HCT116 (cell line): ENCODE data around the gene SRGAP1. TPM values are rescaled to one million over a fixed set of nuclear protein-coding genes. Genes with fewer than 3 reads are reported as not detected.

Source experiments
- ATAC-seq: fragments of 200-7000 bp; cut with Tn5 transposase; 2 replicates; pipeline ENCODE4 v1.9.1; 2020; ENCODE audit warnings: mild to moderate bottlenecking, moderate library complexity
- BruUV-seq: library from RNA; stranded (reverse); fragments of 400-500 nt; replicated peaks from 2 replicates; lab custom pipeline; 2021; lab: Mats Ljungman, UMichigan
- CTCF ChIA-PET: fragments of 300-600 bp; sonication (Branson Sonifier 250); formaldehyde crosslinking; loops from one replicate; lab custom pipeline; 2021; ENCODE audit warnings: antibody characterized with exemption; lab: Charles Lee
- POLR2A ChIA-PET: fragments of 300-600, 350-600 bp; sonication (Branson Sonifier 250); formaldehyde crosslinking; loops from one replicate; lab custom pipeline; 2021; ENCODE audit warnings: antibody characterized with exemption; lab: Charles Lee
- RAD21 ChIA-PET, 2 experiments: fragments of 300-600 bp; sonication (Branson Sonifier 250); formaldehyde crosslinking; loops; one replicate each; lab custom pipeline; 2023; ENCODE audit warnings: low total read pairs in 2 of 2; ENCODE audit not compliant: uncharacterized antibody in 2 of 2, unreplicated experiment in 2 of 2, low non-redundant PET in 1 of 2; lab: Charles Lee
- DNase-seq: peaks from one replicate; pipeline ENCODE4 v3.0.0-alpha.2; 2010; ENCODE audit warnings: low read depth, low spot score
- H2AFZ ChIP-seq: fragments of 200-600 bp; shearing (Covaris generic), sonication (generic); 2 replicates; pipeline ENCODE4 v1.6.1; 2017; ENCODE audit warnings: low read depth, mixed run types, mixed read lengths, antibody characterized with exemption, low read length; ENCODE audit not compliant: poor library complexity, severe bottlenecking
- H3K27ac ChIP-seq: 2 replicates; pipeline ENCODE4 v1.5.1; 2012; ENCODE audit warnings: low read depth, low read length
- H3K27me3 ChIP-seq: fragments of 200-600 bp; sonication (generic); 2 replicates; pipeline ENCODE4 v1.6.1; 2016; ENCODE audit warnings: mixed run types, low read length, mixed read lengths; ENCODE audit not compliant: insufficient read depth
- H3K36me3 ChIP-seq, 2 experiments: fragments of 200-500 bp in 1 of 2; fragments of 200-600 bp in 1 of 2; sonication (Bioruptor generic) in 1 of 2; sonication (generic) in 1 of 2; 2 replicates each; pipeline versions ENCODE4 v1.5.1 to v1.6.1; 2014 to 2016; ENCODE audit warnings: low read length in 2 of 2, inconsistent platforms in 1 of 2, mixed read lengths in 1 of 2, mixed run types in 1 of 2; ENCODE audit not compliant: insufficient read depth in 2 of 2, control insufficient read depth in 1 of 2
- H3K4me1 ChIP-seq, 2 experiments: fragments of 200-600 bp in 1 of 2; sonication (generic) in 1 of 2; 2 replicates each; pipeline versions ENCODE4 v1.5.1 to v1.6.1; 2012 to 2017; ENCODE audit warnings: low read length in 2 of 2, inconsistent platforms in 1 of 2, mild to moderate bottlenecking in 1 of 2, mixed read lengths in 1 of 2, mixed run types in 1 of 2, moderate library complexity in 1 of 2; ENCODE audit not compliant: insufficient read depth in 2 of 2, control insufficient read depth in 1 of 2
- H3K4me2 ChIP-seq: fragments of 200-600 bp; sonication (generic); 2 replicates; pipeline ENCODE4 v1.6.1; 2017; ENCODE audit warnings: mixed run types, low read length, mixed read lengths
- H3K4me3 ChIP-seq, 2 experiments: fragments of 200-600 bp in 1 of 2; sonication (generic) in 1 of 2; replicated peaks in 1 of 2; 2 replicates each; pipeline ENCODE4 v1.5.1; 2011 to 2016; ENCODE audit warnings: low read length in 2 of 2, control low read depth in 1 of 2, low read depth in 1 of 2, mild to moderate bottlenecking in 1 of 2, mixed read lengths in 1 of 2, mixed run types in 1 of 2
- H3K79me2 ChIP-seq: fragments of 200-600 bp; sonication (generic); 2 replicates; pipeline ENCODE4 v1.6.1; 2017; ENCODE audit warnings: mild to moderate bottlenecking, mixed run types, low read length, moderate library complexity, mixed read lengths; ENCODE audit not compliant: insufficient read depth
- H3K9ac ChIP-seq: fragments of 200-600 bp; sonication (generic); 2 replicates; pipeline ENCODE4 v1.6.1; 2016; ENCODE audit warnings: low read length, mixed read lengths
- H3K9me2 ChIP-seq: fragments of 200-600 bp; sonication (generic), shearing (Covaris generic); 2 replicates; pipeline ENCODE4 v1.6.1; 2017; ENCODE audit warnings: mixed run types, mild to moderate bottlenecking, moderate library complexity; ENCODE audit not compliant: insufficient read depth
- H3K9me3 ChIP-seq, 2 experiments: fragments of 200-500 bp in 1 of 2; fragments of 200-600 bp in 1 of 2; sonication (Bioruptor generic) in 1 of 2; sonication (generic) in 1 of 2; 2 replicates each; pipeline ENCODE4 v1.6.1; 2014 to 2017; ENCODE audit warnings: low read length in 2 of 2, mixed read lengths in 2 of 2, inconsistent platforms in 1 of 2, low read depth in 1 of 2, mild to moderate bottlenecking in 1 of 2, mixed run types in 1 of 2, moderate library complexity in 1 of 2; ENCODE audit not compliant: control insufficient read depth in 1 of 2, insufficient read depth in 1 of 2
- H4K20me1 ChIP-seq: fragments of 200-600 bp; sonication (generic), shearing (Covaris generic); 2 replicates; pipeline ENCODE4 v1.6.1; 2017; ENCODE audit warnings: mixed run types, mild to moderate bottlenecking, moderate library complexity; ENCODE audit not compliant: insufficient read depth
- CEBPB ChIP-seq: IDR thresholded peaks from 2 replicates; pipeline ENCODE4 v1.6.1; 2012; ENCODE audit warnings: low read depth
- EZH2phosphoT487 ChIP-seq: fragments of 200-600 bp; IDR thresholded peaks from 2 replicates; pipeline ENCODE4 v1.6.1; 2018; ENCODE audit warnings: antibody characterized with exemption, borderline replicate concordance
- POLR2A ChIP-seq: IDR thresholded peaks from 2 replicates; pipeline ENCODE4 v1.7.0; 2011; ENCODE audit warnings: borderline replicate concordance; ENCODE audit not compliant: insufficient read depth, insufficient read length; ENCODE audit errors: extremely low read depth
- POLR2AphosphoS5 ChIP-seq: IDR thresholded peaks from 2 replicates; pipeline ENCODE4 v1.6.1; 2011; ENCODE audit warnings: mild to moderate bottlenecking, low read depth, low read length, moderate library complexity
- RAD21 ChIP-seq: IDR thresholded peaks from 2 replicates; pipeline ENCODE4 v1.6.1; 2012; ENCODE audit warnings: low read depth, mild to moderate bottlenecking
- SRF ChIP-seq: IDR thresholded peaks from 2 replicates; pipeline ENCODE4 v1.6.1; 2012; ENCODE audit warnings: low read depth
- intact Hi-C: fragments of 100-400 bp; cut with micrococcal nuclease; formaldehyde crosslinking; loops from 2 replicates; pipeline ENCODE4 v1.10.0; 2022
- total RNA-seq: library from RNA; stranded (reverse); gene quantifications from one replicate; pipeline ENCODE4 v1.2.1, GENCODE V29; 2021; ENCODE audit not compliant: unreplicated experiment
- TF ChIP-seq, protein P1 (sequence below), 3 experiments: fragments of 200-600 bp in 1 of 3; sonication (generic) in 1 of 3; IDR thresholded peaks in 2 of 3; conservative IDR thresholded peaks in 1 of 3; 2 replicates each; pipeline ENCODE4 v1.5.1; 2012 to 2017; ENCODE audit warnings: low read depth in 2 of 3, low read length in 2 of 3, antibody characterized with exemption in 1 of 3, borderline replicate concordance in 1 of 3, control low read depth in 1 of 3, mild to moderate bottlenecking in 1 of 3, mixed read lengths in 1 of 3, mixed run types in 1 of 3, moderate library complexity in 1 of 3; ENCODE audit not compliant: insufficient read depth in 1 of 3

SRGAP1 gene
- total RNA-seq, 1 experiment from 2014 or later = 16.6 TPM

DNA sequence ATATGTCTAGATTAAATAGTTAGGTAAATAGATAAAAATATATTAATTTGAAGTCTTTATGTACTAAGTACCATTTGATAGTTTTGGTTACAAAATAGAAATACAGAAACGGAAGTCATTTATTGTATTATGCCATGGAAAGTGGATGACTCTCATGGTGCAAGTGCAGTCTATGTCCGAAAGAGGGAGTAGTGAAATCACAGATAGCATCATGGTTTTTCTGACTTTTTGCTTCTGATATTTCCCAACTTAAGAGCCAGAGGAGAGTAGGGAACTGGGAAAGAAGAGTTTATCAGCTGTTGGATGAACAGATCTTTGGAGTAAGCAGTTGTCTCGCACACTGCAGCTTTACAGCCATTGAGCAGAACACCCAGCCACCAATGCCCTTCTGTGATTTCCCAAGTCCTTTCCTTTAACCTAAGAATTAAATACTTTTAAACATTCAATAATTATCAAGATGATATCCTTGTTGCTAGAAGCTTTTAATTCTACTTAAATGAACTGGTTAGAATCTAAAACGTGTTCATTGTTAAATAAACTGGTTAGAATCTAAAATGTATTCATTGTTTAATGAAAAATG lies 18.4 kb upstream of the SRGAP1 start:
- Histone ChIP-seq H3K4me1 (no peaks in the 10 kb centered on the region), H3K9me3 (0 out of 4 replicates have a peak, but pooled peaks cover 0 to 3% of the 10 kb centered on the region in 2 experiments), H2AFZ (peak overlapping the region; percentile 84), H3K4me2 (peak overlapping the region; percentile 27; the same call in 1 of the 2 replicates), H3K27ac (no peak overlapping the region), H3K9me2 (no peaks in the 10 kb centered on the region), H3K9ac (no peak overlapping the region), H3K4me3 (no peak overlapping the region), H3K36me3 (no peaks in the 10 kb centered on the region), H4K20me1 (no peaks in the 10 kb centered on the region), H3K79me2 (no peaks in the 10 kb centered on the region), H3K27me3 (no peaks in the 10 kb centered on the region)
- ChIA-PET POLR2A (no interaction called here), CTCF (interaction anchor here (0.5 to 2.6 kb wide), 7 partner anchors 13 to 782 kb away, joined by 3 to 16 read pairs (median 4); no protein-coding TSS in a partner anchor), RAD21 (no interaction called here)
- no peak for TF ChIP-seq POLR2A
- no peak for TF ChIP-seq POLR2AphosphoS5
- TF ChIP-seq, protein P1, sequence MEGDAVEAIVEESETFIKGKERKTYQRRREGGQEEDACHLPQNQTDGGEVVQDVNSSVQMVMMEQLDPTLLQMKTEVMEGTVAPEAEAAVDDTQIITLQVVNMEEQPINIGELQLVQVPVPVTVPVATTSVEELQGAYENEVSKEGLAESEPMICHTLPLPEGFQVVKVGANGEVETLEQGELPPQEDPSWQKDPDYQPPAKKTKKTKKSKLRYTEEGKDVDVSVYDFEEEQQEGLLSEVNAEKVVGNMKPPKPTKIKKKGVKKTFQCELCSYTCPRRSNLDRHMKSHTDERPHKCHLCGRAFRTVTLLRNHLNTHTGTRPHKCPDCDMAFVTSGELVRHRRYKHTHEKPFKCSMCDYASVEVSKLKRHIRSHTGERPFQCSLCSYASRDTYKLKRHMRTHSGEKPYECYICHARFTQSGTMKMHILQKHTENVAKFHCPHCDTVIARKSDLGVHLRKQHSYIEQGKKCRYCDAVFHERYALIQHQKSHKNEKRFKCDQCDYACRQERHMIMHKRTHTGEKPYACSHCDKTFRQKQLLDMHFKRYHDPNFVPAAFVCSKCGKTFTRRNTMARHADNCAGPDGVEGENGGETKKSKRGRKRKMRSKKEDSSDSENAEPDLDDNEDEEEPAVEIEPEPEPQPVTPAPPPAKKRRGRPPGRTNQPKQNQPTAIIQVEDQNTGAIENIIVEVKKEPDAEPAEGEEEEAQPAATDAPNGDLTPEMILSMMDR (IDR thresholded peaks at IDR 0.05 in 2 of 3, conservative IDR thresholded peaks at IDR 0.05 in 1 of 3; ENCODE audit: borderline replicate concordance in 1 of 3, insufficient read depth in 1 of 3, low read depth in 2 of 3, low read length in 2 of 3) = peak; percentile 82 to 84 (median 83)
- TF ChIP-seq EZH2phosphoT487 = no peak
- no peak for TF ChIP-seq CEBPB
- TF ChIP-seq SRF = no peak
- peak; percentile 91 for TF ChIP-seq RAD21
- intact Hi-C loops = loop anchor here (1.0 to 10.0 kb wide), 4 partner anchors 430 to 929 kb away; partner anchors contain the start of gene GNS
- ATAC-seq (peak; percentile 91), DNase-seq (peak; percentile 66)
- BruUV-seq = no TSS peak
